HG03432 (cell line): ENCODE data around the gene KDM2A.

Experiments used
- ATAC-seq: cut with Tn5 transposase; IDR thresholded peaks from one replicate; pipeline ENCODE4 v1.9.1; 2021; ENCODE audit warnings: mild to moderate bottlenecking, moderate library complexity; ENCODE audit not compliant: unreplicated experiment

The KDM2A gene

GRCh38 chr11:67271205-67271540 is 152.1 kb downstream of the KDM2A start:
- ATAC-seq = no peak

- ATAC-seq = no peak
Measured at GRCh38 chr11:67271541-67272284, 152.7 kb downstream of the KDM2A start.

GRCh38 chr11:67272327-67273259 is 153.5 kb downstream of the KDM2A start:
- no peak for ATAC-seq

- no peak for ATAC-seq
Measured at GRCh38 chr11:67273260-67273990, 154.4 kb downstream of the KDM2A start.

- no peak for ATAC-seq
Measured at GRCh38 chr11:67274768-67275605, 155.9 kb downstream of the KDM2A start.

- no peak for ATAC-seq
Measured at GRCh38 chr11:67275606-67276409, 156.7 kb downstream of the KDM2A start.

GRCh38 chr11:67276781-67277230 is 157.7 kb downstream of the KDM2A start:
- ATAC-seq = no peak

GRCh38 chr11:67277231-67277961 is 158.3 kb downstream of the KDM2A start:
- peak; percentile 80 for ATAC-seq

- no peak for ATAC-seq
Measured at GRCh38 chr11:67278135-67278938, 159.3 kb downstream of the KDM2A start.

GRCh38 chr11:67278939-67279588 is 160.0 kb downstream of the KDM2A start:
- no peak for ATAC-seq

GRCh38 chr11:67279589-67280340 is 160.7 kb downstream of the KDM2A start:
- ATAC-seq = no peak

- ATAC-seq = no peak
Measured at GRCh38 chr11:67280341-67280787, 161.3 kb downstream of the KDM2A start.

- ATAC-seq = no peak
Measured at GRCh38 chr11:67280788-67281551, 161.9 kb downstream of the KDM2A start.

GRCh38 chr11:67281552-67282150 is 162.6 kb downstream of the KDM2A start:
- no peak for ATAC-seq

GRCh38 chr11:67282155-67282875 is 163.3 kb downstream of the KDM2A start:
- no peak for ATAC-seq
